NCI-H524 treated with DMSO at 0.1 percent for 48 hours (cell line): ENCODE measurements around the gene ZNF841.
"Not testable (repeated sequence)": the region's sequence is repeated elsewhere in the genome, so short reads cannot be mapped to it uniquely, and the experiment has no call there.

ENCODE experiments used
- DNase-seq: peaks from one replicate; lab custom pipeline; 2025; lab: John Stamatoyannopoulos, UW

Gene ZNF841

GRCh38 chr19:52095172-52096014 lies at the start of gene ZNF841:
ZNF841 (minus strand) TSS chr19:52095765; CDS start chr19:52084801, 10,964 bp downstream.
- peak; percentile 30 for DNase-seq

GRCh38 chr19:52142001-52142595 lies 46.5 kb upstream of the ZNF841 start:
- DNase-seq: no peak

- DNase-seq: no peak
Observed at GRCh38 chr19:52141203-52141602, 45.6 kb upstream of the ZNF841 start.

DNA sequence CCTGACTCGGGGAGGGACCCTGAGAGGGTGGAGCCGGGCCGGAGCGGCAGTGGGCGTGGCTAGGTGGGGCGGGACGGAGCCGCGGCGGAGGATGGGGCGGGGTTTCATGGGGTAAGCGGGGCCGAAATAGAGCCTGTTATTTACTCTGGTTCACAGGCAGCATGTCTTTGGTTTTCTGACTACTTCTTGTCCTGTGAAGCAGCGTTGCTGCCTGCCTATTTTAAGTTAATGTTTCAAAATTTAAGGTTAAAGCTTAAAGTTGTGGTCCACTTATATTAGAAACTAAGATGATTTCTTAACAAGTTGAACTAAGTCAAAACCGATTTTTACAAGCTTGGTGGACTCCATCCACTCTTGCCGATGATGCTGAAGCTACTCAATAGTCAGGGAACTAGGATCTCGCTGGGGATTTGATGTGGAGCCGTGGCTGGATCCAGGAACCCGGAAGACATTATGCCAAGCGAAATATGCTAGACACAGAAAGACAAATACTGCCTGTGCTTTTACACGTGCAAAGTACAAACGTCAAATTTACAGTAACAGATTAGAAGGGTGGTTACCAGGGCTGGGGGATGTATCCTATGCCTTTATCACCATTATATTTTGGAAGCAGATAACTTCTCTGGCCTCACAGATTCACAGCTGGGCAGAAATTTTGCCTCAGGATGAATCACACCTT lies 44.6 kb upstream of the ZNF841 start:
- DNase-seq: no peak

DNA sequence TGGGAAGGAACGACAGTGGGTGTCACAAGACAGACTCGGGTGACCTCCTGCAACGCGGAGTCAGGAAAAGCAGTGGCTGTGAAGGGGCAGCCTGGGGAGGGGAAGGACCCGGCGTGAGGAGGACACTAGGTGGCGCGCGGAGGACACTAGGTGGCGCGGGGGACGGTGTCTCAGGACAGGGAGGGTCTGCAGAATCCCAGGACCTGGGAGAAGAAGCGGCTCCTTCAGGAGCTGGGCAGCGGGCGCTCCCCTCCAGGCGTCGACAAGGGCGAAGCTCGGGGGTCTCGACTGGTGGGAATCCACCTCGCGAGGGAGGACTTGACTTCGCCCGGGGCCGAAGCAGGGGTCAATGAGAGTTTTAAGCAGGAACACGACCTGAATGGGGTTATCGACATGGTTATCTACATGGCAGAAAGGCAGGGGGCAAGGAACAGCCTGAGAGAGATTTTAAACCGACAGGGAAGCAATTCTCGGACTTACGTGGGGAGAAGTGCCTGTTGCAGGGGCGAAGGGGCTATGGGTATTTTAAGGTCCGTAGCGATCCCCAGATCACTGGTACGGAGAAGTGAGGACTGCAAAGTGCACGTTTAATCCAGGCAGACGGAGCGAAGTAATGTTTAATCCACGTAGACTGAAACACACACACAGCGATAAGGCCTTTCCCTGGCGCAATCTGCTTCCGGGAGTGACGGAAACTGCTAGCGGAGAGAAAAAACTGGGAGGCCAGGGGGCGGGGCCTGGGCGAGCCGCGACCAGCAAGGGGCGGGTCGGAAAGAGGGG lies 43.9 kb upstream of the ZNF841 start, which contains the start of gene ZNF616:
ZNF616 (minus strand) TSS at position 687 of the 780 bp plus-strand sequence. CDS start 9,426 bp downstream, outside the sequence.
- peak; percentile 75 for DNase-seq

GRCh38 chr19:52138983-52139251 lies 43.4 kb upstream of the ZNF841 start:
- DNase-seq: no peak

- DNase-seq: peak; percentile 0
Observed at GRCh38 chr19:52138278-52138982, 42.9 kb upstream of the ZNF841 start.

DNA sequence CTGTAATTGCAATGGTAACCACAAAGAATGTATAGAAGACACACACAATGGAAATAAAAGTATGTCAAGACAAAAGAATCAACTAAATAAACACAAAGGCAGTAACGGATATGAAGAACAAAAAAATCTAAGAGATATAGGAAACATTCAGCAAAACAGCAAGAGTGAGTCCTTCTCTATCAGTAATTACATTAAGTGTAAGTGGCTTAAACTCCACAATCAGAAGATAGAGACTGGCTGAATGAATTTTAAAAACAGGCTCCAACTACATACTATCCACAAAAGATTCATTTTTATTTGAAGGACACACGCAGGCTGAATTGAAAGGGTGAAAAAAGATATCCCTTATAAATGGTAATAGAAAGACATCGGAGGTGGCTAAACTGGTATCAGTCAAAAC lies 24.7 kb upstream of the ZNF841 start:
- DNase-seq: no peak

GRCh38 chr19:52115526-52116053 lies 20.0 kb upstream of the ZNF841 start:
- DNase-seq: no peak

DNA sequence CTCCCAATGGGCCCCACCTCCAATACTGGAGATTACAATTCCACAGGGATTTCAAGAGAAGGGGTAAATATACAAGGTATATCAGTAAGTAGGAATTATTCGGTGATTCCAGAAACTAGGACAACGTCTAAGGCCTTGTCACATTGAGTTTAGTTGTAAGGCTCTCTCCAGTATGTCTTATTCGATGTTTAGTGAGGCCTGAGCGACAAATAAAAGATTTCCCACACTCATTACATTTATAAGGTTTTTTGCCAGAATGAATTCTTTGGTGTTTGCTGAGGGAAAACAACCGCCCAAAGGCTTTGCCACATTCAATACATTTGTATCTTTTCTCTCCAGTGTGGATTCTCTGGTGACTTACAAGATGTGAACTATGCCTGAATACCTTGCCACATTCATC lies 19.1 kb upstream of the ZNF841 start:
- no peak for DNase-seq

DNA sequence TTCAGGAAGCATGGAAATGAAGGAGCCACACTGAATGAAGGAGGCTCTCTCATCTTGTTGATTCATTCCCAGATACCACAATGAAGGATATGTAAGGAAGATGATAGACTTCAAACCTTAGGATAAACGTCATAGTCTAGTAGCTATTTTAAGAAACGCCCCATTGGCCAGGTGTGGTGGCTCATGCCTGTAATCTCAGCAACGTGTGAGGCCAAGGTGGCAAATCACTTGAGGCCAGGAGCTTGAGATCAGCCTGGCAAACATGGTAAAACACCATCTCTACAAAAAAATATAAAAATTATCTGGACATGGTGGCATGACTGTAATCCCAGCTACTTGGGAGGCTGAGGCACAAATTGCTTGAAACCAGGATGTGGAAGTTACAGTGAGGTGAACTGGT lies 17.1 kb upstream of the ZNF841 start:
- no peak for DNase-seq

DNA sequence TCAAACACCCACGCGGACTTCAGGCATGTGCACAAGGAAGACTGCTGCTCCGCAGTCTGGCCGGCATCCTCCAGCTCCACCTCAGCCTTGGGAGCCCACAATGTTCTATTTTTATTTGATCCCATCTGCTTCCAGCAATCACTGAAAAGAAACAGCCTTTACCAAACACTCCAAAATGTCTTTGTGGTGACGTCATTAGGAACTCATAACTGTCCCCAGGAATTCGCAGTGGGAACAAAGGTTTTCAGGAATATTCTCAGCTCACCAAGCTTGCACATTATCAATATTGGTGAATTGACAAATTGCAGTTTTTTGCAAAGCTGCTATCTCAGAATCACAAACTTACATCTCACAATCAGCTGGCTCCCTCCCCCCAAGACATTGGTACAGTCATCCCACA lies 15.2 kb upstream of the ZNF841 start:
- DNase-seq: no peak

DNA sequence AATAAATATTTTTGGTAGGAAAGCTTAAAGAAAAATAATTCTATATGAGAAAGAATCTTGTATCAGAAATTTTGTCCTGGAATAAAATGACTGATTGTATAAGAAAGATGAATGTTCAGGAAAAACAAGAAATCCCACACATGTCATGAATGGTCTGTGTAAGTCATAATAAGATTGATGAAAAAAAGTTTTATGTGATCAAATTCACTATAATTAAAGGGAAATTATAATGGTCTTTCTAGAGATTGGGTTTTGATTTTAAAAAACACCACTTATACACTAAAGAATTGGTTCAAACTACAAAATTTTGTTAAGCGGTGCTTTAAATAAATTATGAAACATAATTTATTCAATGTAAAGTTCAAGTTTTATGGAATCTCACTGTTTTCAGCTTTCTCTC lies 7.2 kb upstream of the ZNF841 start:
- DNase-seq: no peak

DNA sequence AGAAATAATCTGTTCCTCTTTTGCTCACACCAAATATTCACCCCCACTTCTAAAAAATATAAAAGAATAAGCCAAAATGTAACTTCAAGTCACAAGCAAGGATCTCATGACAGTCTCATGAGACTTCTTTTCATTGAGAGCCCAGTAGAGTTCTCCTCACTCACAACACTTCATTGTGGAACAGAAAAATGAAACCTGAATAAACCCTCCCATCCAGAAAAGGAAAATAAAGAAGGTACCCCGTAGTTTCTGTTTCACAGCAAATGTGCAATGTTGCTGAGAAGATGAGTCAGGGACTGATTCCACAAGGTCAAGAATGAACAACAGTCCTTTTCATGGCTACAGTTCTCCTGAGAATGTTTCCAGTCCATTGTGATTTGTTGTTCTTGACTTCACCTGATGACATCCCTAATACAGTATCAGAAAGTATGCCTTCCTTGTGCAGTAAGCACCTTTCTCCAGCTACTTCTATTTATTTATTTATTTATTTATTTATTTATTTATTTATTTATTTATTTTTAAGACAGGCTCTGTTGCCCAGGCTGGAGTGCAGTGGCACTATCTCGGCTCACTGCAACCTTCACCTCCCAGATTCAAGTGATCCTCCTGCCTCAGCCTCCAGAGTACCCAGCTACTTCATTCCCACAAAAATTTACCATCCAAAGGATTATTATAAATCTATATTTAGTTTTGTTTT lies 6.4 kb upstream of the ZNF841 start:
- no peak for DNase-seq

DNA sequence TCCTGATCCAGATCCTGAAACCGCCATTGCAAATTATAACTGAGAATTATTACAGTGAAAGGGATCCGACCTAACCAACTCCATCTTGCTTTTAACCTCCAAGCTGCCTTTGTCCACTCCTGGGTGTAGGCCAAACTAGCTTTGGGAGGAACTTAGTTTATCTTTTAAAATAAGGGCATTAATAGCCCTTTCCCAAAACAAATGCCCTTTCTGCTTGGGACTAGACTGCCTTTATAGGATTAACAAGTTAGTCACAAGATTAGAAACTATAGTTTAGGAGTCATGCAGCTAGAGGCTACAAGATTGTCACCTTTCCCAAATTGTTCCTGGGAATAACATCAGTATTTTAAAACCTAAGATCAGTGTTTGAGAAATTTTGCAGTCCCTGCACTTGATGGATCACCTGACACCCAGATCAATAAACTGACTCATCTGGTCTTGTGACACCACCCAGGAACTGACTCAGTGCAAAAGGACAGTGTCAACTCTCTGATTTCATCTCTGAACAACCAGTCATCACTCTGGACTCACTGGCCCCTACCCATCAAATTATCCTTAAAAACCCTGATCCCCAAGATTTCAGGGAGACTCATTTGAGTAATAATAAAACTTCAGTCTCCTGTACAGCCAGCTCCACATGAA lies 4.1 kb upstream of the ZNF841 start:
- DNase-seq: no peak

DNA sequence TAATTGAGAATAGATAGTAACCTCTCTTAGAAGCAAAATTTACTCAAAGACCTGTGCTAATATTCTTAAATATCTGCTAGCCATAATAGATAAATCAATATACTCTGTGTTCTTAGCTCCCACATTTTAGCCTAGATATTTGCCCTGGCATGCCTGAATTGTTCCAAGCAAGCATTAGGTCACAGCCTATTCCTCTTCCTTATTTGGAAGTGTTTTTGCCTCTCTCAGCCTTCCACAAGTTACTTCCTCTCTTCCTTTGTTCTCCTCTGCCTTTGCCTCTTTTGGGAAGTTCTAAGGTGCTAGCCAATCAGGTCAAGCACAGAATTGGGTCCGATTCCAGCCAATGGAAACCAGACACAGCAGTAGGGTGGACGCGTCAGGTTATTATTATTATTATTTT lies 851 bp upstream of the ZNF841 start:
- not testable (repeated sequence) for DNase-seq

DNA sequence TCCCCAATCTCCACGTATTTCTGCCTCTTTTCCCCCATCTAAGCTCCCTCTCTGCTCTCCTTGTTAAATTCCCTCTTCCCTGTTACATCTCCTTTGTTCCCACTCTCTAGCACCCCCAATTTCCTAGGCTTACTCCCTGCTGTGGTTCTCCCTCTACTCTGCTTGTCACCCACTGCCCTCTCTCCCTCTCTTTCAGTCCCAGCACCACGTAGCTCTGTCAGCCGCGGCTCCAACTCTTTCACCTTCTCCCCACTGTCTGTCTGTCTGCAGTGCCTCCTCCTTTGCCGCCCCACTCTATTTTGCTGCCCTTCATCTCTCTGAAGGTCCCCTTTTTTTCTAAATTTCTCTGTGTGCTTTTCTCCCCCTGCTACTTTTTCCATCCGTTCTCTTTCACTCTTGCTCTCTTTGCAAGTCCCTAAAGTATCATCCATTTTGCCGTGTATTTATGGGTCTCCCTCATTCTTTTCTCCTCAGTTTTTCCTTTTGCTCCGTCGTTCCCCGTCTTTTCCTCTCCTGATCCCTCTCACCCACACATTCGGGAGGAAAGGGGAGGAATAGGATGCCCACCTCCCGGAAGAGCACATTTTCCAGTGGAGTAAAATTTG lies 937 bp downstream of the ZNF841 start:
- no peak for DNase-seq

DNA sequence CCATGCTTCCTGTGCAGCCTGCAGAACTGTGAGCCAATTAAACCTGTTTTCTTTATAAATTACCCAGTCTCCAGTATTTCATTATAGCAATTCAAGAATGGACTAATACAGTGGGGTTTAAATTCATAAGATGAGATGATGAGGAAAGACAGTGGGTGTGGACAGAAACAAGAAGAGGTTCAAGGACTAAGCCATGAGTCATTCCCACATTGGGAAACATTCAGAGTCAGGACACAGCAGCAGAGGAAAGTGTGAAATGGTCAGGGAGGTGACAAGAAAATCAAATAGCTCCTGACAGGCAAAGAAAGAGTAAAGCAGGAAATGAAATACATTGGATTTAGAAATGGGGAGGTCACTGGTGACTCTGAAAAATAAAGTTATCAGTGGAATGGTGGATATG lies 9.1 kb downstream of the ZNF841 start:
- DNase-seq: no peak

GRCh38 chr19:52070496-52070895 lies 25.1 kb downstream of the ZNF841 start:
- DNase-seq: no peak

GRCh38 chr19:52069653-52070052 lies 25.9 kb downstream of the ZNF841 start:
- DNase-seq: no peak
